Ovary (tissue), 9 donors: ENCODE measurements around the gene ELK3. TPM values are rescaled to one million over a fixed set of nuclear protein-coding genes. Genes with fewer than 3 reads are reported as not detected.
"Not testable (repeated sequence)": the region's sequence is repeated elsewhere in the genome, so short reads cannot be mapped to it uniquely, and the experiment has no call there.

Source experiments
- DNase-seq, 5 donors: peaks; one replicate each; pipeline ENCODE4 v3.0.0-alpha.2; 2019 to 2020
- H3K27ac ChIP-seq, 2 donors: fragments of 200-600 bp; one replicate each; pipeline versions ENCODE4 v1.5.1 to v1.8.0; 2019 to 2022
- H3K27me3 ChIP-seq: fragments of 200-600 bp; one replicate; pipeline ENCODE4 v1.8.0; 2022
- H3K36me3 ChIP-seq: fragments of 200-600 bp; sonication (generic); one replicate; pipeline ENCODE4 v1.5.1; 2019
- H3K4me1 ChIP-seq: one replicate; pipeline ENCODE4 v1.8.1; 2013; ENCODE audit warnings: mild to moderate bottlenecking, moderate library complexity; ENCODE audit not compliant: insufficient read depth
- H3K4me3 ChIP-seq: fragments of 200-600 bp; sonication (generic); one replicate; pipeline ENCODE4 v1.5.1; 2017
- H3K9me3 ChIP-seq, 2 donors: fragments of 200-600 bp in 1 of 2; sonication (generic) in 1 of 2; one replicate each; pipeline versions ENCODE4 v1.5.1 to v1.8.1; 2013 to 2019; ENCODE audit warnings: mild to moderate bottlenecking in 1 of 2, moderate library complexity in 1 of 2
- CTCF ChIP-seq, 3 donors: fragments of 450-650 bp in 2 of 3; fragments of 200-600 bp in 1 of 3; IDR thresholded peaks; one replicate each; pipeline versions ENCODE4 v1.5.1 to v1.8.0; 2016 to 2022; ENCODE audit warnings: antibody characterized with exemption in 3 of 3, mild to moderate bottlenecking in 1 of 3
- EP300 ChIP-seq: sonication (generic); formaldehyde crosslinking; IDR thresholded peaks from one replicate; pipeline ENCODE4 v1.6.1; 2017; ENCODE audit warnings: antibody characterized with exemption
- POLR2A ChIP-seq: fragments of 450-650 bp; IDR thresholded peaks from one replicate; pipeline ENCODE4 v1.6.1; 2017; ENCODE audit warnings: antibody characterized with exemption, mild to moderate bottlenecking, moderate library complexity
- WGBS, 3 donors: extraction: QIAGEN DNeasy Blood & Tissue Kit in 1 of 3; methylation state at CpG; one replicate each; pipeline versions ENCODE4 v1.1.5 to v1.1.7; 2013 to 2017; 5-methylcytosine and 5-hydroxymethylcytosine counted together
- intact Hi-C, 4 donors: fragments of 100-400 bp; cut with DNase I; formaldehyde crosslinking; loops; one replicate each; pipeline versions ENCODE4 v1.11.0 to v1.15.1; 2022 to 2023
- polyA plus RNA-seq, 2 donors: library from polyadenylated mRNA; stranded (reverse); fragments of 200-250 nt in 1 of 2; fragments of 350-450 nt in 1 of 2; fragmentation: Illumina TruSeq in 1 of 2; extraction: RNeasy Lipid Tissue Mini Kit (QIAGEN cat#74804) in 1 of 2; gene quantifications; one replicate each; pipeline ENCODE4 v1.2.3, GENCODE V29; 2013 to 2014
- total RNA-seq, 7 donors: library from RNA; depleted of rRNA in 2 of 7; stranded (reverse); fragments of >200 nt in 2 of 7; fragmentation: NEBNext Ultra II Directional in 3 of 7; extraction: Animal tissue kit (Norgen Biotek cat#: 25700) in 3 of 7; gene quantifications; one replicate each; pipeline versions ENCODE4 v1.1.0 to v1.2.4, GENCODE V29; 2016 to 2023
- donor health status: DM: no; HTN: no; CAD: no; lungs with moderate emphysema.
- donor health status: DM: no; HTN: no; CAD: no.
- donor health status: Bipolar disorder and iron deficiency.
- donor health status: DM: yes; HTN: yes; CAD: no.
- donor health status: DM: no; HTN: no; CAD: no.
- donor health status: DM: yes; HTN: yes; CAD: no.

The ELK3 gene
- total and polyA plus RNA-seq, 9 donors, result 11.5 to 25.9 (median 15.6) TPM

- intact Hi-C loops, result no loop called here
- H3K4me1 ChIP-seq, result no peaks in the 10 kb centered on the region
- H3K27ac ChIP-seq, result no peak overlapping the region
- no peaks in the 10 kb centered on the region for H3K27me3 ChIP-seq
- H3K9me3 ChIP-seq, result no peaks in the 10 kb centered on the region
- H3K36me3 ChIP-seq, result no peaks in the 10 kb centered on the region
- TF ChIP-seq POLR2A (no peak), EP300 (no peak), CTCF (IDR thresholded peaks at IDR 0.05) (no peak)
- WGBS, 3 donors, result 39 to 42% (median 40%) methylated on average over 1 of the region's 1 CpG
- no peak overlapping the region for H3K4me3 ChIP-seq
- DNase-seq, result no peak
Measured at GRCh38 chr12:96308881-96309280, 114.7 kb downstream of the ELK3 start.

- 90 to 94% (median 90%) methylated on average over 3 of the region's 3 CpGs for WGBS, 3 donors
Measured at GRCh38 chr12:96310067-96310466, 115.9 kb downstream of the ELK3 start.

DNA sequence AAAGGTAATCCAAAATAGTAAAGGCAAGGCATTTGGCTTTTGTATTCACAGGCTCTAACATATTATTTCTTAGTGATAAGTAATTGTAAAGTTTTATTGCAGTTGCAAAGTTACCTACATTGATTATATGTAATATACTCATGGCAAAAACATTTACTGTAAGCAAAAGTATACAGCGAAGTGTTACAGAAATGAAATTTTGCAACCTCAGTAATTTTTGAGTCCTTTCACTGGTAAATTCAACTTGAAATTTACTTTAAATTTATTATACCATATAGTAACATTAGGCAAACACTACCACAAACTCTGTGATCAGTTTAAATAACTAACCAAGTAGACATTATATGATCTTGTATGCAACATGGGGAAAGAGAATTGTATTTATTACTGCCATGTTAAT lies 117.0 kb downstream of the ELK3 start:
- intact Hi-C loops, result no loop called here
- no peak for DNase-seq

More at GRCh38 chr12:96310067-96310466, 115.9 kb downstream of the ELK3 start:
- TF ChIP-seq CTCF (IDR thresholded peaks at IDR 0.05), result no peak
- TF ChIP-seq POLR2A, result no peak
- TF ChIP-seq EP300, result no peak
- intact Hi-C loops, result no loop called here
- peaks cover 2% of the 10 kb centered on the region for H3K4me1 ChIP-seq
- no peaks in the 10 kb centered on the region for H3K36me3 ChIP-seq
- H3K9me3 ChIP-seq, result no peaks in the 10 kb centered on the region
- no peak overlapping the region for H3K4me3 ChIP-seq
- no peaks in the 10 kb centered on the region for H3K27me3 ChIP-seq
- H3K27ac ChIP-seq, result no peak overlapping the region
- no peak for DNase-seq

DNA sequence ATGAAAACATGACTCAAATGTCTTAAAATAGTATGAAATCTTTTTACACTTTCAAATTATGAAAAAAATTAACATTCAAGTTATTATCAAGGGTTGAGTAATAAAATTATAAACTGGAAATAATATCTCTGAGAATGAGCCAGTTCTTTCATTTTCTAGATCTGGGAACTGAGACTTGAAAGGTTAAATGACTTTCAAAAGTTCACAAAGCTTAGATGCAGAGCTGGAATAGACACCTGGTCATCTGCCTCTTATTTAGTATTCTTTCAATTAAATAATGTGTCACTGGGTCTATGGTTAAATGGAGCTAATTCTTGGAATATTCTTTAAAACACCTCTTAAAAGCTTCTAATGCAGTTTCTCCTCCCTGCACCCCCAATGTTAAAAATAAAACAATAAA lies 119.4 kb downstream of the ELK3 start:
- TF ChIP-seq POLR2A (no peak), EP300 (no peak), CTCF (IDR thresholded peaks at IDR 0.05) (no peak)
- no peak for DNase-seq
- no peaks in the 10 kb centered on the region for H3K36me3 ChIP-seq
- no peaks in the 10 kb centered on the region for H3K9me3 ChIP-seq
- no peaks in the 10 kb centered on the region for H3K27me3 ChIP-seq
- H3K27ac ChIP-seq, result no peak overlapping the region
- peaks cover 2% of the 10 kb centered on the region for H3K4me1 ChIP-seq
- intact Hi-C loops, result no loop called here
- no peak overlapping the region for H3K4me3 ChIP-seq

More for the DNA sequence above, 117.0 kb downstream of the ELK3 start:
- no peaks in the 10 kb centered on the region for H3K27me3 ChIP-seq
- H3K9me3 ChIP-seq, result no peaks in the 10 kb centered on the region
- H3K36me3 ChIP-seq, result no peaks in the 10 kb centered on the region
- TF ChIP-seq EP300 (no peak), POLR2A (no peak), CTCF (IDR thresholded peaks at IDR 0.05) (no peak)
- peaks cover 2% of the 10 kb centered on the region for H3K4me1 ChIP-seq
- WGBS, 3 donors, result 96 to 100% (median 98%) methylated on average over 1 of the region's 1 CpG
- no peak overlapping the region for H3K27ac ChIP-seq
- H3K4me3 ChIP-seq, result no peak overlapping the region

- Histone ChIP-seq H3K27me3 (no peaks in the 10 kb centered on the region), H3K36me3 (no peaks in the 10 kb centered on the region), H3K4me3 (no peak overlapping the region), H3K27ac (no peak overlapping the region), H3K9me3 (no peaks in the 10 kb centered on the region), H3K4me1 (peaks cover 2% of the 10 kb centered on the region)
- DNase-seq, result no peak
- intact Hi-C loops, result no loop called here
- TF ChIP-seq CTCF (IDR thresholded peaks at IDR 0.05) (no peak), EP300 (no peak), POLR2A (no peak)
- WGBS, 3 donors, result 31 to 48% (median 33%) methylated on average over 2 of the region's 2 CpGs
Measured at GRCh38 chr12:96314723-96315122, 120.5 kb downstream of the ELK3 start.

DNA sequence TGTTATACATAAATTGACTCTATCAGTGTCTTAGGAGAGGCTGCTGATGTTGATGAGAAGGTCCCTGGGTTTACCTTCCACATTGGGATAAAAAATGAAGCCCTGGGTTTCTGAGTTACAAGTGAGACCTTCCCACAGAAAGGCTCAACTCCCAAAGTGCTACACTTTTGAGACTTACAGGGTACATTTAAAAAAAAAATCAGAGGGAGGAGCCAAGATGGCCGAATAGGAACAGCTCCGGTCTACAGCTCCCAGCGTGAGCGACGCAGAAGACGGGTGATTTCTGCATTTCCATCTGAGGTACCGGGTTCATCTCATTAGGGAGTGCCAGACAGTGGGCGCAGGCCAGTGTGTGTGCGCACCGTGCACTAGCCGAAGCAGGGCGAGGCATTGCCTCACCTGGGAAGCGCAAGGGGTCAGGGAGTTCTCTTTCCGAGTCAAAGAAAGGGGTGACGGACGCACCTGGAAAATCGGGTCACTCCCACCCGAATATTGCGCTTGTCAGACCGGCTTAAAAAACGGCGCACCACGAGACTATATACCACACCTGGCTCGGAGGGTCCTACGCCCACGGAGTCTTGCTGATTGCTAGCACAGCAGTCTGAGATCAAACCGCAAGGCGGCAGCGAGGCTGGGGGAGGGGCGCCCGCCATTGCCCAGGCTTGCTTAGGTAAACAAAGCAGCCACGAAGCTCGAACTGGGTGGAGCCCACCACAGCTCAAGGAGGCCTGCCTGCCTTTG lies 121.7 kb downstream of the ELK3 start:
- H3K27me3 ChIP-seq, DNase-seq, H3K9me3 ChIP-seq, intact Hi-C loops, H3K36me3 ChIP-seq, H3K27ac ChIP-seq, H3K4me1 ChIP-seq: not testable (repeated sequence)
- 59 to 74% (median 72%) methylated on average over 29 to 32 of the region's 33 CpGs for WGBS, 3 donors
- peak overlapping the region; percentile 22 for H3K4me3 ChIP-seq

DNA sequence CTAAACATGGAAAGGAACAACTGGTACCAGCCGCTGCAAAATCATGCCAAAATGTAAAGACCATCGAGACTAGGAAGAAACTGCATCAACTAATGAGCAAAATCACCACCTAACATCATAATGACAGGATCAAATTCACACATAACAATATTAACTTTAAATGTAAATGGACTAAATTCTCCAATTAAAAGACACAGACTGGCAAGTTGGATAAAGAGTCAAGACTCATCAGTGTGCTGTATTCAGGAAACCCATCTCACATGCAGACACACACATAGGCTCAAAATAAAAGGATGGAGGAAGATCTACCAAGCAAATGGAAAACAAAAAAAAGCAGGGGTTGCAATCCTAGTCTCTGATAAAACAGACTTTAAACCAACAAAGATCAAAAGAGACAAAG lies 123.6 kb downstream of the ELK3 start:
- 85 to 100% (median 100%) methylated on average over 1 to 2 of the region's 2 CpGs for WGBS, 3 donors
- intact Hi-C loops, result not testable (repeated sequence)

More for the DNA sequence above, 123.6 kb downstream of the ELK3 start:
- not testable (repeated sequence) for H3K4me1 ChIP-seq, H3K36me3 ChIP-seq, H3K27ac ChIP-seq, H3K27me3 ChIP-seq, DNase-seq, H3K9me3 ChIP-seq, H3K4me3 ChIP-seq
